GM18498 (cell line): Measurements from ENCODE around the gene SH3BP5L.

Experiments used
- ATAC-seq: cut with Tn5 transposase; IDR thresholded peaks from one replicate; pipeline ENCODE4 v1.9.1; 2021; ENCODE audit warnings: mild to moderate bottlenecking, moderate library complexity; ENCODE audit not compliant: unreplicated experiment

SH3BP5L gene

GRCh38 chr1:248852481-248853405 lies 27.0 kb upstream of the SH3BP5L start:
- no peak for ATAC-seq

- no peak for ATAC-seq
Measured at GRCh38 chr1:248851390-248851789, 25.7 kb upstream of the SH3BP5L start.

- ATAC-seq: no peak
Measured at GRCh38 chr1:248850536-248851251, 25.0 kb upstream of the SH3BP5L start.

- no peak for ATAC-seq
Measured at GRCh38 chr1:248850124-248850523, 24.4 kb upstream of the SH3BP5L start.

GRCh38 chr1:248849637-248850036 lies 23.9 kb upstream of the SH3BP5L start:
- ATAC-seq: no peak

GRCh38 chr1:248849152-248849551 lies 23.4 kb upstream of the SH3BP5L start:
- ATAC-seq: no peak

- no peak for ATAC-seq
Measured at GRCh38 chr1:248848602-248849001, 22.9 kb upstream of the SH3BP5L start.

- ATAC-seq: no peak
Measured at GRCh38 chr1:248847956-248848561, 22.3 kb upstream of the SH3BP5L start.

- ATAC-seq: no peak
Measured at GRCh38 chr1:248847181-248847955, 21.7 kb upstream of the SH3BP5L start.

- no peak for ATAC-seq
Measured at GRCh38 chr1:248844526-248844925, 18.8 kb upstream of the SH3BP5L start.

GRCh38 chr1:248843687-248844086 lies 18.0 kb upstream of the SH3BP5L start:
- ATAC-seq: no peak

GRCh38 chr1:248842781-248843331 lies 17.1 kb upstream of the SH3BP5L start:
- ATAC-seq: no peak

GRCh38 chr1:248841702-248842395 lies 16.1 kb upstream of the SH3BP5L start:
- no peak for ATAC-seq

- no peak for ATAC-seq
Measured at GRCh38 chr1:248840946-248841345, 15.2 kb upstream of the SH3BP5L start.

GRCh38 chr1:248839168-248839555 lies 13.4 kb upstream of the SH3BP5L start:
- no peak for ATAC-seq

- peak; percentile 69 for ATAC-seq
Measured at GRCh38 chr1:248838357-248839167, 12.8 kb upstream of the SH3BP5L start.

GRCh38 chr1:248837781-248838356 lies 12.2 kb upstream of the SH3BP5L start, which contains the start of gene ZNF672:
ZNF672 (plus strand) TSS chr1:248838224; CDS start chr1:248847275, 9,051 bp downstream.
- peak; percentile 87 for ATAC-seq

GRCh38 chr1:248837045-248837780 lies 11.5 kb upstream of the SH3BP5L start:
- ATAC-seq: no peak
